HepG2 (cell line): ENCODE measurements around the gene TEX50. TPM values are rescaled to one million over a fixed set of nuclear protein-coding genes. Genes with fewer than 3 reads are reported as not detected.
"Not testable (repeated sequence)": the region's sequence is repeated elsewhere in the genome, so short reads cannot be mapped to it uniquely, and the experiment has no call there.

Experiments
- ATAC-seq: fragments of 200-7000 bp; cut with Tn5 transposase; 3 replicates; pipeline ENCODE4 v1.9.1; 2020; ENCODE audit warnings: mild to moderate bottlenecking, moderate library complexity
- BruUV-seq: library from RNA; stranded (reverse); fragments of 400-500 nt; replicated peaks from 2 replicates; lab custom pipeline; 2021; lab: Mats Ljungman, UMichigan
- CTCF ChIA-PET: fragments of 300-600 bp; formaldehyde crosslinking; extraction: SDS; loops from one replicate; lab custom pipeline; 2021; ENCODE audit warnings: low total read pairs, inconsistent platforms, low intra/inter-chr PET ratio; lab: Yijun Ruan, JAX
- POLR2A ChIA-PET: fragments of 350-600 bp; sonication (Branson Sonifier 250); formaldehyde crosslinking; loops from one replicate; lab custom pipeline; 2020; ENCODE audit warnings: antibody characterized with exemption, inconsistent platforms; lab: Yijun Ruan, JAX
- DNase-seq: peaks from one replicate; pipeline ENCODE4 v3.0.0-alpha.2; 2015; ENCODE audit warnings: low spot score
- FAIRE-seq: peaks from 3 replicates; lab custom pipeline; 2011; peaks lifted over from hg19 to GRCh38; lab: Jason Lieb, UNC
- H2AFZ ChIP-seq: one replicate; pipeline ENCODE4 v1.6.1; 2011; ENCODE audit warnings: low read length, inconsistent platforms
- H3K27ac ChIP-seq: fragments of 300-600 bp; 3 replicates; pipeline ENCODE4 v1.8.0; 2011; ENCODE audit warnings: mixed run types, mild to moderate bottlenecking, mixed read lengths, low read length, inconsistent platforms; ENCODE audit not compliant: insufficient read depth; ENCODE audit errors: extremely low read length
- H3K27me3 ChIP-seq, 2 experiments: fragments of 200-600 bp in 1 of 2; 2 replicates in 1 of 2; 3 replicates in 1 of 2; pipeline versions ENCODE4 v1.6.0 to v1.8.0; 2011; ENCODE audit warnings: low read length in 2 of 2, mild to moderate bottlenecking in 2 of 2, moderate library complexity in 2 of 2, inconsistent platforms in 1 of 2; ENCODE audit not compliant: insufficient read depth in 2 of 2, control insufficient read depth in 1 of 2
- H3K36me3 ChIP-seq, 2 experiments: fragments of 200-600 bp in 1 of 2; replicated peaks in 1 of 2; 2 replicates in 1 of 2; 3 replicates in 1 of 2; pipeline versions ENCODE4 v1.5.1 to v1.8.0; 2011; ENCODE audit warnings: low read length in 2 of 2, inconsistent platforms in 1 of 2; ENCODE audit not compliant: insufficient read depth in 2 of 2, control insufficient read depth in 1 of 2
- H3K4me1 ChIP-seq: 2 replicates; pipeline ENCODE4 v1.5.1; 2012; ENCODE audit warnings: low read length, inconsistent platforms; ENCODE audit not compliant: insufficient read depth
- H3K4me2 ChIP-seq: 2 replicates; pipeline ENCODE4 v1.6.0; 2011; ENCODE audit warnings: low read depth, low read length, inconsistent platforms
- H3K4me3 ChIP-seq, 3 experiments: fragments of 200-600 bp in 1 of 3; sonication (generic), shearing (Covaris generic) in 1 of 3; replicated peaks in 1 of 3; 2 replicates each; pipeline ENCODE4 v1.5.1; 2011 to 2016; ENCODE audit warnings: low read length in 3 of 3, inconsistent platforms in 2 of 3, low read depth in 2 of 3, mild to moderate bottlenecking in 2 of 3, control low read depth in 1 of 3, mixed read lengths in 1 of 3; ENCODE audit not compliant: insufficient read depth in 1 of 3
- H3K79me2 ChIP-seq: one replicate; pipeline ENCODE4 v1.6.1; 2011; ENCODE audit warnings: low read length, inconsistent platforms; ENCODE audit not compliant: insufficient read depth
- H3K9ac ChIP-seq: 2 replicates; pipeline ENCODE4 v1.6.0; 2011; ENCODE audit warnings: mild to moderate bottlenecking, low read depth, low read length, inconsistent platforms; ENCODE audit not compliant: insufficient read depth
- H3K9me3 ChIP-seq: 2 replicates; pipeline ENCODE4 v1.5.1; 2012; ENCODE audit warnings: mild to moderate bottlenecking, low read length
- H4K20me1 ChIP-seq: 2 replicates; pipeline ENCODE4 v1.6.0; 2011; ENCODE audit warnings: inconsistent platforms, mild to moderate bottlenecking, low read length, moderate library complexity; ENCODE audit not compliant: insufficient read depth
- WGBS: methylation state at CpG from one replicate; pipeline ENCODE4 v1.1.6; 2017; ENCODE audit warnings: low lambda C conversion rate; 5-methylcytosine and 5-hydroxymethylcytosine counted together
- in situ Hi-C: cut with HindIII; loops from 2 replicates; pipeline ENCODE4 v1.10.0; 2017; ENCODE audit warnings: low pct_unique_long_range_greater_than_20kb; ENCODE audit not compliant: extremely low pct_ligation_motif_present
- intact Hi-C: fragments of 100-400 bp; cut with micrococcal nuclease; formaldehyde crosslinking; loops from one replicate; pipeline ENCODE4 v1.10.0; 2022; ENCODE audit not compliant: unreplicated experiment
- polyA plus RNA-seq, 8 experiments: library from polyadenylated mRNA; depleted of rRNA in 3 of 8; stranded (reverse) in 7 of 8; unstranded in 1 of 8; fragments of >200 nt; fragmentation: Illumina TruSeq in 4 of 8; extraction: Trizol in 4 of 8; gene quantifications; 2 replicates each; pipeline versions ENCODE4 v1.2.1 to v1.2.3, GENCODE V29; 2011 to 2016; ENCODE audit warnings: low read depth in 4 of 8, missing spikeins in 1 of 8, mixed read lengths in 1 of 8; ENCODE audit not compliant: insufficient read depth in 1 of 8
- total RNA-seq, 5 experiments: library from RNA; depleted of rRNA; stranded (reverse); fragments of >200 nt; fragmentation: Illumina TruSeq; extraction: Trizol; gene quantifications; 2 replicates each; pipeline ENCODE4 v1.2.3, GENCODE V29; 2016; ENCODE audit warnings: low read depth in 1 of 5

Gene TEX50
- total and polyA plus RNA-seq, 2 of the 13 experiments (the other 11 are each of a cell fraction or from before 2014, with no cell fraction given): not detected

DNA sequence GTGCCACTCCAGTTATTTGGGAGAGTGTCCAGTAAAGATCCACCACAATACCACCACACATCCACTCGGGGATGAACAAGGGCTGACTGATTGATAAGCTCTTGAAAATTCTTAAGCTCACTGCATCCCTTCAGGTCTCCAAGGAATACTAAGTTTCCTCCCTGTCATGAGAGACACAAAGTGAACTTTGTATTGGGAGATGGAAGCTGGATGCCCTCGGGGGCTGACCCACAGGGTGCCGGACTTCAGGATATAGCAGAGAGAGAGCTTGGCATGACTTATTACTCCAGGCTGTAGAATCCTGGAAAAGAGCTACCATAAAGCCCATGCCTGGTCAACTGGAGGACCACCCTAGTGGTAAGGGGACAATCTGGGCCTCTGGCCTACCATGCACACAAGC is 50.0 kb downstream of the TEX50 start:
- ATAC-seq, in situ Hi-C loops, H3K27ac ChIP-seq, H4K20me1 ChIP-seq, H3K9ac ChIP-seq, DNase-seq, POLR2A ChIA-PET, H3K27me3 ChIP-seq, H3K4me3 ChIP-seq, BruUV-seq, H2AFZ ChIP-seq, FAIRE-seq, H3K9me3 ChIP-seq, CTCF ChIA-PET, intact Hi-C loops, H3K79me2 ChIP-seq, H3K4me2 ChIP-seq, H3K4me1 ChIP-seq, H3K36me3 ChIP-seq: not testable (repeated sequence)
- WGBS: 7% methylated on average over 3 of the region's 3 CpGs

Other genes with a start within 250 kb of the TEX50 start
- gene PRDX6, start 158.0 kb upstream of the TEX50 start, total RNA-seq (2016; rRNA removed; fragmentation: Illumina TruSeq; extraction: Trizol): 309 and 409 TPM in 2 replicates
- gene PRDX6, start 158.0 kb upstream of the TEX50 start, polyA plus RNA-seq (2011; rRNA removed): 182 and 224 TPM in 2 replicates
- gene SLC9C2, start 32.3 kb upstream of the TEX50 start, total RNA-seq (2016; rRNA removed; fragmentation: Illumina TruSeq; extraction: Trizol): not detected in 2 replicates
- 0.03 TPM in 1 of 2 replicates, not detected in the other for gene SLC9C2, start 32.3 kb upstream of the TEX50 start, polyA plus RNA-seq (2011; rRNA removed)
- gene ANKRD45, start 34.5 kb downstream of the TEX50 start, total RNA-seq (2016; rRNA removed; fragmentation: Illumina TruSeq; extraction: Trizol): not detected in 2 replicates
- gene ANKRD45, start 34.5 kb downstream of the TEX50 start, polyA plus RNA-seq (2011; rRNA removed): not detected in 2 replicates
- gene KLHL20, start 79.6 kb downstream of the TEX50 start, total RNA-seq (2016; rRNA removed; fragmentation: Illumina TruSeq; extraction: Trizol): 14.3 and 18.8 TPM in 2 replicates
- gene KLHL20, start 79.6 kb downstream of the TEX50 start, polyA plus RNA-seq (2011; rRNA removed): 7.4 and 7.6 TPM in 2 replicates
- gene DARS2, start 189.3 kb downstream of the TEX50 start, total RNA-seq (2016; rRNA removed; fragmentation: Illumina TruSeq; extraction: Trizol): 27.7 and 45.4 TPM in 2 replicates
- gene DARS2, start 189.3 kb downstream of the TEX50 start, polyA plus RNA-seq (2011; rRNA removed): 14.3 and 17.6 TPM in 2 replicates
- gene CENPL, start 189.5 kb downstream of the TEX50 start, total RNA-seq (2016; rRNA removed; fragmentation: Illumina TruSeq; extraction: Trizol): 14.2 and 17.9 TPM in 2 replicates
- gene CENPL, start 189.5 kb downstream of the TEX50 start, polyA plus RNA-seq (2011; rRNA removed): 2.4 and 4.4 TPM in 2 replicates
- gene GAS5, start 232.7 kb downstream of the TEX50 start, total RNA-seq (2016; rRNA removed; fragmentation: Illumina TruSeq; extraction: Trizol): 184 and 352 TPM in 2 replicates
- gene GAS5, start 232.7 kb downstream of the TEX50 start, polyA plus RNA-seq (2011; rRNA removed): 687 and 738 TPM in 2 replicates
- gene ZBTB37, start 233.0 kb downstream of the TEX50 start, total RNA-seq (2016; rRNA removed; fragmentation: Illumina TruSeq; extraction: Trizol): 7.7 and 10.7 TPM in 2 replicates
- 1.9 and 2.6 TPM in 2 replicates for gene ZBTB37, start 233.0 kb downstream of the TEX50 start, polyA plus RNA-seq (2011; rRNA removed)